PC-3 (cell line): Measurements from ENCODE around the gene CYGB.

Experiments used
- EZH2phosphoT487 ChIP-seq: fragments of 300-600 bp; sonication (generic); IDR thresholded peaks from 2 replicates; pipeline ENCODE4 v1.6.1; 2018; ENCODE audit warnings: mild to moderate bottlenecking, antibody characterized with exemption, low read length, borderline replicate concordance
- TF ChIP-seq, protein P1 (sequence below): fragments of 300-600 bp; sonication (generic); conservative IDR thresholded peaks from 2 replicates; pipeline ENCODE4 v1.5.1; 2017; ENCODE audit warnings: antibody characterized with exemption, low read depth, mild to moderate bottlenecking, low read length

- TF ChIP-seq, protein P1, sequence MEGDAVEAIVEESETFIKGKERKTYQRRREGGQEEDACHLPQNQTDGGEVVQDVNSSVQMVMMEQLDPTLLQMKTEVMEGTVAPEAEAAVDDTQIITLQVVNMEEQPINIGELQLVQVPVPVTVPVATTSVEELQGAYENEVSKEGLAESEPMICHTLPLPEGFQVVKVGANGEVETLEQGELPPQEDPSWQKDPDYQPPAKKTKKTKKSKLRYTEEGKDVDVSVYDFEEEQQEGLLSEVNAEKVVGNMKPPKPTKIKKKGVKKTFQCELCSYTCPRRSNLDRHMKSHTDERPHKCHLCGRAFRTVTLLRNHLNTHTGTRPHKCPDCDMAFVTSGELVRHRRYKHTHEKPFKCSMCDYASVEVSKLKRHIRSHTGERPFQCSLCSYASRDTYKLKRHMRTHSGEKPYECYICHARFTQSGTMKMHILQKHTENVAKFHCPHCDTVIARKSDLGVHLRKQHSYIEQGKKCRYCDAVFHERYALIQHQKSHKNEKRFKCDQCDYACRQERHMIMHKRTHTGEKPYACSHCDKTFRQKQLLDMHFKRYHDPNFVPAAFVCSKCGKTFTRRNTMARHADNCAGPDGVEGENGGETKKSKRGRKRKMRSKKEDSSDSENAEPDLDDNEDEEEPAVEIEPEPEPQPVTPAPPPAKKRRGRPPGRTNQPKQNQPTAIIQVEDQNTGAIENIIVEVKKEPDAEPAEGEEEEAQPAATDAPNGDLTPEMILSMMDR = peak; percentile 30; the same call in 1 of the 2 replicates
- TF ChIP-seq EZH2phosphoT487 = no peak
These were observed 19.9 kb downstream of the CYGB start for GRCh38 chr17:76517638-76518038.
